Body of pancreas (tissue), 4 donors: ENCODE data around the gene IKZF1. TPM values are rescaled to one million over a fixed set of nuclear protein-coding genes. Genes with fewer than 3 reads are reported as not detected.

Source experiments
- ATAC-seq: fragments of 150-250 bp; one replicate; pipeline ENCODE4 v1.9.1; 2016
- DNase-seq, 4 donors: peaks; one replicate each; pipeline ENCODE4 v3.0.0-alpha.2; 2019
- H3K27ac ChIP-seq, 4 donors: fragments of 200-600 bp; sonication (generic); 1 replicate in 3 of 4; 2 replicates in 1 of 4; pipeline versions ENCODE4 v1.5.1 to v1.6.1; 2016 to 2019; ENCODE audit warnings: mild to moderate bottlenecking in 1 of 4, mixed read lengths in 1 of 4, moderate library complexity in 1 of 4
- H3K27me3 ChIP-seq, 2 donors: fragments of 200-600 bp; sonication (generic); one replicate each; pipeline ENCODE4 v1.6.0; 2016; ENCODE audit warnings: mild to moderate bottlenecking in 1 of 2
- H3K36me3 ChIP-seq, 2 donors: fragments of 200-600 bp; sonication (generic); replicated peaks in 1 of 2; 2 replicates each; pipeline ENCODE4 v1.5.1; 2016; ENCODE audit warnings: low read depth in 2 of 2; ENCODE audit not compliant: insufficient read depth in 1 of 2
- H3K4me1 ChIP-seq: fragments of 200-600 bp; sonication (generic); one replicate; pipeline ENCODE4 v1.6.0; 2016
- H3K4me3 ChIP-seq, 2 donors: fragments of 200-600 bp; sonication (generic); 1 replicate in 1 of 2; 2 replicates in 1 of 2; pipeline ENCODE4 v1.5.1; 2016 to 2019
- H3K9me3 ChIP-seq, 3 donors: fragments of 200-600 bp; sonication (generic); 1 replicate in 2 of 3; 2 replicates in 1 of 3; pipeline ENCODE4 v1.5.1; 2016
- POLR2A ChIP-seq, 3 donors: fragments of 450-650 bp; IDR thresholded peaks; one replicate each; pipeline ENCODE4 v1.6.1; 2016; ENCODE audit warnings: antibody characterized with exemption in 3 of 3, mild to moderate bottlenecking in 2 of 3
- WGBS, 2 donors: methylation state at CpG; one replicate each; pipeline ENCODE4 v1.1.5; 2017; 5-methylcytosine and 5-hydroxymethylcytosine counted together
- intact Hi-C: fragments of 100-400 bp; cut with DNase I; formaldehyde crosslinking; loops from one replicate; pipeline ENCODE4 v1.15.1; 2023
- total RNA-seq, 2 donors: library from RNA; depleted of rRNA; stranded (reverse); fragments of >200 nt; gene quantifications; one replicate each; pipeline ENCODE4 v1.1.0, GENCODE V29; 2016
- TF ChIP-seq, protein P1 (sequence below), 7 experiments: fragments of 450-650 bp in 4 of 7; fragments of 200-600 bp in 3 of 7; sonication (generic) in 3 of 7; IDR thresholded peaks; one replicate each; pipeline ENCODE4 v1.5.1; 2016 to 2019; ENCODE audit warnings: antibody characterized with exemption in 7 of 7

Gene IKZF1
- total RNA-seq, 2 donors from 2014 or later, result 3.9 to 16.5 TPM

GRCh38 chr7:50446542-50446960, 142.0 kb downstream of the IKZF1 start:
- TF ChIP-seq, protein P1, sequence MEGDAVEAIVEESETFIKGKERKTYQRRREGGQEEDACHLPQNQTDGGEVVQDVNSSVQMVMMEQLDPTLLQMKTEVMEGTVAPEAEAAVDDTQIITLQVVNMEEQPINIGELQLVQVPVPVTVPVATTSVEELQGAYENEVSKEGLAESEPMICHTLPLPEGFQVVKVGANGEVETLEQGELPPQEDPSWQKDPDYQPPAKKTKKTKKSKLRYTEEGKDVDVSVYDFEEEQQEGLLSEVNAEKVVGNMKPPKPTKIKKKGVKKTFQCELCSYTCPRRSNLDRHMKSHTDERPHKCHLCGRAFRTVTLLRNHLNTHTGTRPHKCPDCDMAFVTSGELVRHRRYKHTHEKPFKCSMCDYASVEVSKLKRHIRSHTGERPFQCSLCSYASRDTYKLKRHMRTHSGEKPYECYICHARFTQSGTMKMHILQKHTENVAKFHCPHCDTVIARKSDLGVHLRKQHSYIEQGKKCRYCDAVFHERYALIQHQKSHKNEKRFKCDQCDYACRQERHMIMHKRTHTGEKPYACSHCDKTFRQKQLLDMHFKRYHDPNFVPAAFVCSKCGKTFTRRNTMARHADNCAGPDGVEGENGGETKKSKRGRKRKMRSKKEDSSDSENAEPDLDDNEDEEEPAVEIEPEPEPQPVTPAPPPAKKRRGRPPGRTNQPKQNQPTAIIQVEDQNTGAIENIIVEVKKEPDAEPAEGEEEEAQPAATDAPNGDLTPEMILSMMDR (IDR thresholded peaks at IDR 0.05), result no peak
- no peak for TF ChIP-seq POLR2A (IDR thresholded peaks at IDR 0.05)
- no peaks in the 10 kb centered on the region for H3K9me3 ChIP-seq
- H3K27ac ChIP-seq, result no peak overlapping the region
- intact Hi-C loops, result no loop called here
- no peak overlapping the region for H3K4me3 ChIP-seq
- DNase-seq (no peak), ATAC-seq (no peak)
- no peaks in the 10 kb centered on the region for H3K36me3 ChIP-seq
- peaks cover 15% of the 10 kb centered on the region for H3K4me1 ChIP-seq
- WGBS, 2 donors, result 71 to 84% methylated on average over 3 to 4 of the region's 4 CpGs
- no peaks in the 10 kb centered on the region for H3K27me3 ChIP-seq

DNA sequence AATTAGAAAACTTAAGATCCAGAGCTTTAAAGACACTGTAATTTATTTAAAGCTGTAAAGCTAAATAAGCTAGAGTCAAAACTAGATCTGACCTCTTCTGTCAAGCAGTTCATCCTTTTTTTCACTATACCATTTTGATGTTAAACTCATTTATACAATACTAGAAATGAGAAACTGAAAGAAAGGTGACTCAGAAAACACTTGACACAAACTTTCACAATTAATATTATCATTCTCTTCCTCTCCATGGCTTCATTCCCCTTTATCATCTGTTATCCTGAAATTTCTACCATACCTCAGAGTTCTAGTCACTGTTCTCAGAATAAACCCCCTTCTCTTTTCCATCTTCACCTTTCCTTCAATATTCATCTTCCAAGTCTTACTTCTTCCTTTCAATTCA, 144.3 kb downstream of the IKZF1 start:
- ATAC-seq (no peak), DNase-seq (no peak)
- Histone ChIP-seq H3K9me3 (no peaks in the 10 kb centered on the region), H3K4me1 (peaks cover 15% of the 10 kb centered on the region), H3K27ac (no peak overlapping the region), H3K4me3 (no peak overlapping the region), H3K27me3 (no peaks in the 10 kb centered on the region), H3K36me3 (no peaks in the 10 kb centered on the region)
- intact Hi-C loops, result no loop called here
- no peak for TF ChIP-seq POLR2A (IDR thresholded peaks at IDR 0.05)
- TF ChIP-seq, protein P1 (IDR thresholded peaks at IDR 0.05), result no peak

GRCh38 chr7:50449501-50449880, 145.0 kb downstream of the IKZF1 start:
- Histone ChIP-seq H3K4me1 (peaks cover 15% of the 10 kb centered on the region), H3K4me3 (peak overlapping the region; percentile 5 to 58), H3K9me3 (no peaks in the 10 kb centered on the region), H3K27me3 (no peaks in the 10 kb centered on the region), H3K27ac (peak overlapping the region; percentile 37 to 73 (median 54)), H3K36me3 (no peaks in the 10 kb centered on the region)
- DNase-seq (no peak), ATAC-seq (no peak)
- WGBS, 2 donors, result 6 to 12% methylated on average over 5 of the region's 5 CpGs
- TF ChIP-seq, protein P1 (IDR thresholded peaks at IDR 0.05), result no peak
- no peak for TF ChIP-seq POLR2A (IDR thresholded peaks at IDR 0.05)
- intact Hi-C loops, result no loop called here

- TF ChIP-seq, protein P1 (IDR thresholded peaks at IDR 0.05), result peak in 1 of 7 experiments; percentile 13
- peak in 2 of 3 donors; percentile 65 to 69 for TF ChIP-seq POLR2A (IDR thresholded peaks at IDR 0.05)
- ATAC-seq (peak; percentile 98), DNase-seq (peak; percentile 81 to 84 (median 82))
- Histone ChIP-seq H3K4me1 (peaks cover 15% of the 10 kb centered on the region), H3K27me3 (no peaks in the 10 kb centered on the region), H3K27ac (peak within 1 kb of the TSS; percentile 37 to 73 (median 54)), H3K36me3 (no peaks in the 10 kb centered on the region), H3K4me3 (peak within 1 kb of the TSS; percentile 5 to 58), H3K9me3 (no peaks in the 10 kb centered on the region)
- intact Hi-C loops, result no loop called here
- WGBS, 2 donors, result 0 to 1% methylated on average over 14 to 61 of the region's 63 CpGs
Observed at GRCh38 chr7:50449881-50450589, 145.5 kb downstream of the IKZF1 start, which contains the start of gene FIGNL1. Gene FIGNL1 (minus strand): TSS chr7:50450350. CDS start chr7:50447287, 3,063 bp downstream.
